Motor neuron (in vitro differentiated cells): ENCODE data around the gene CGA. TPM values are rescaled to one million over a fixed set of nuclear protein-coding genes. Genes with fewer than 3 reads are reported as not detected.
"Not testable (repeated sequence)": the region's sequence is repeated elsewhere in the genome, so short reads cannot be mapped to it uniquely, and the experiment has no call there.

Experiments
- ATAC-seq, 8 experiments: fragments of 200-7000 bp; cut with Tn5 transposase; replicated peaks in 6 of 8; 2 replicates each; pipeline ENCODE4 v1.8.0; 2021; ENCODE audit warnings: mild to moderate bottlenecking in 8 of 8, moderate library complexity in 8 of 8
- H3K27ac ChIP-seq, 2 donors: fragments of 250-450 bp; sonication (Bioruptor Pico); 2 replicates each; pipeline ENCODE4 v1.9.0; 2021; ENCODE audit warnings: antibody characterized with exemption in 2 of 2, mild to moderate bottlenecking in 2 of 2, moderate library complexity in 1 of 2
- H3K4me1 ChIP-seq, 2 donors: fragments of 250-450 bp; sonication (Bioruptor Pico); replicated peaks in 1 of 2; 2 replicates each; pipeline ENCODE4 v1.6.1; 2021; ENCODE audit warnings: antibody characterized with exemption in 2 of 2, mild to moderate bottlenecking in 2 of 2, moderate library complexity in 1 of 2
- H3K4me3 ChIP-seq, 5 donors: fragments of 250-450 bp; sonication (Bioruptor Pico); 2 replicates each; pipeline ENCODE4 v1.9.0; 2021; ENCODE audit warnings: antibody characterized with exemption in 5 of 5, mild to moderate bottlenecking in 5 of 5, moderate library complexity in 4 of 5
- whole genome bisulfite sequencing, 10 experiments: fragments of 450-650 bp; shearing (Covaris generic); methylation state at CpG; one replicate each; pipeline ENCODE4 v1.0.0; 2022; 5-methylcytosine and 5-hydroxymethylcytosine counted together
- in situ Hi-C, 9 experiments: fragments of 400-800 bp; cut with MboI; loops; one replicate each; pipeline ENCODE4 v1.15.0; 2021; ENCODE audit warnings: low sequenced_read_pairs in 9 of 9, low pct_unique_long_range_greater_than_20kb in 2 of 9; ENCODE audit not compliant: unreplicated experiment in 9 of 9
- total RNA-seq, 8 experiments: library from RNA; unstranded; fragments of 300-600 nt; gene quantifications; 2 replicates each; pipeline versions ENCODE4 v1.2.3 to v1.2.4, GENCODE V29; 2022

Gene CGA
- under 1 TPM in 4 of 8 experiments, not detected in 4; 0.33 to 1.00 (median 0.60) TPM for total RNA-seq

- H3K27ac ChIP-seq: no peak within 1 kb of the TSS
- H3K4me1 ChIP-seq: no peaks in the 10 kb centered on the region
- 37 to 96% (median 88%) methylated on average over 3 to 6 of the region's 6 CpGs; no CpG with 5 or more reads in 1 of the 10 experiments for WGBS, 10 experiments
- in situ Hi-C loops: no loop called here
- ATAC-seq: no peak
- H3K4me3 ChIP-seq: no peak within 1 kb of the TSS
Measured at GRCh38 chr6:87095087-87095509, at the start of gene CGA. CGA (minus strand) TSS chr6:87095106; CDS start chr6:87088200, 6,906 bp downstream.

DNA sequence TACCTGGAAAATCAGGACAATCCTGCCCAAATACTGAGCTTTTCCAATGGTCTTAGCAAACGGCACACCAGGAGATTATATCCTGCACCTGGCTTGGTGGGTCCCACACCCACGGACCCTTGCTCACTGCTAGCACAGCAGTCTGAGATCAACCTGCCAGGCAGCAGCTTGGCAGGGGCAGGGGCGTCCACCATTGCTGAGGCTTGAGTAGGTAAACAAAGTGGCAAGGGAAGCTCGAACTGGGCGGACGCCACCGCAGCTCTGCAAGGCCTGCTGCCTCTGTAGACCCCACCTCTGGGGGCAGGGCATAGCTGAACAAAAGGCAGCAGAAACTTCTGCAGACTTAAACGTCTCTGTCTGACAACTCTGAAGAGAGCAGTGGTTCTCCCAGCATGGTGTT is 45.0 kb upstream of the CGA start:
- not testable (repeated sequence) for H3K4me1 ChIP-seq, H3K4me3 ChIP-seq, ATAC-seq, H3K27ac ChIP-seq
- in situ Hi-C loops: loop anchor here in 1 of 9 experiments (25.0 kb wide), 1 partner anchor 247 kb away; no protein-coding TSS in a partner anchor
- 60 to 100% (median 83%) methylated on average over 1 to 4 of the region's 8 CpGs; no CpG with 5 or more reads in 5 of the 10 experiments for WGBS, 10 experiments

DNA sequence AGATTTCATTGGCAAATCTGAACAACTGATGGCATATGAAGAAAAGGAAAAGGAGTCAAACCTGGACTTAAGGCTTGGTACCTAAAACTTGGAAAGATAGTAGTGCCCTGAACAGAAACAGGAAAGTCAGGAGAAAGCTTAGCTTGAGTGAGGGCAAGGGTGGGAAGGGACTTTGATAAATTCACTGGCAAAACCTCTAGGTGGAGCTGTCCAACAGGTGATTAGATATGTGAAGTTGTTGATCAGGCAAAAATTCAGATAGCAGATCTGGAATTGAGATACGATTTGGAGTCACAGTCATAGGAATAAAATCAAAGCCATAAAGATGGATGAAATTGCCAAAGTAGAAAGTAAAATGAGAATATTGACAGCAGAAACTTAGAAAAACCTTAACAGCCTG is 44.3 kb upstream of the CGA start:
- no peak overlapping the region for H3K4me3 ChIP-seq
- in situ Hi-C loops: loop anchor here in 1 of 9 experiments (25.0 kb wide), 1 partner anchor 248 kb away; no protein-coding TSS in a partner anchor
- 0 to 67% (median 50%) methylated on average over 1 of the region's 1 CpG; no CpG with 5 or more reads in 2 of the 10 experiments for WGBS, 10 experiments
- peak in 3 of 8 experiments; percentile 74 to 80 (median 76) for ATAC-seq
- no peak overlapping the region for H3K27ac ChIP-seq
- H3K4me1 ChIP-seq: no peaks in the 10 kb centered on the region

DNA sequence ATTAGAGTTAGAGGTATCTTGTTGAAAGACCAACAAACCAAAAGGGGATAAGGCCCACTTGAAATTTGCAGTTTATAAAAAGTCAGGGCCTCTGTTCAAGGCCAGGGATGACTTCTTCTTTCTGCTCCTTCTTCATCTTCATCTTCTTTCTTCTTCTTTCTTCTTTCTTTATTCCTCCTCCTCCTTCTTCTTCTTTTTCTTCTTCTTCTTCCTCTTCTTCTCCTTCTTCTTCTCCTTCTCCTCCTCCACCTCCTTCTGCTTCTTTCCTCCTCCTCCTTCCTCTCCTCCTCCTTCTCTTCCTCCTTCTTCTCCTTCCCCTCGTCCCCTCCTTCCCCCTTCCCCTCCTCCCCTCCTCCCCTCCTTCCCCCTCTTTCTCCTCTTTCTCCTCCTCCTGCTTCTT is 42.1 kb upstream of the CGA start:
- WGBS, 10 experiments: 11% methylated on average over 1 of the region's 1 CpG; no CpG with 5 or more reads in 9 of the 10 experiments
- no peak overlapping the region for H3K27ac ChIP-seq
- ATAC-seq: no peak
- in situ Hi-C loops: loop anchor here in 1 of 9 experiments (25.0 kb wide), 1 partner anchor 250 kb away; no protein-coding TSS in a partner anchor
- no peak overlapping the region for H3K4me3 ChIP-seq
- no peaks in the 10 kb centered on the region for H3K4me1 ChIP-seq

- no peaks in the 10 kb centered on the region for H3K4me1 ChIP-seq
- in situ Hi-C loops: loop anchor here in 1 of 9 experiments (25.0 kb wide), 1 partner anchor 260 kb away; no protein-coding TSS in a partner anchor
- WGBS, 10 experiments: 79 to 100% (median 80%) methylated on average over 2 of the region's 2 CpGs; no CpG with 5 or more reads in 7 of the 10 experiments
- no peak overlapping the region for H3K27ac ChIP-seq
- no peak overlapping the region for H3K4me3 ChIP-seq
- ATAC-seq: no peak
Measured at GRCh38 chr6:87127737-87128136, 32.8 kb upstream of the CGA start.

DNA sequence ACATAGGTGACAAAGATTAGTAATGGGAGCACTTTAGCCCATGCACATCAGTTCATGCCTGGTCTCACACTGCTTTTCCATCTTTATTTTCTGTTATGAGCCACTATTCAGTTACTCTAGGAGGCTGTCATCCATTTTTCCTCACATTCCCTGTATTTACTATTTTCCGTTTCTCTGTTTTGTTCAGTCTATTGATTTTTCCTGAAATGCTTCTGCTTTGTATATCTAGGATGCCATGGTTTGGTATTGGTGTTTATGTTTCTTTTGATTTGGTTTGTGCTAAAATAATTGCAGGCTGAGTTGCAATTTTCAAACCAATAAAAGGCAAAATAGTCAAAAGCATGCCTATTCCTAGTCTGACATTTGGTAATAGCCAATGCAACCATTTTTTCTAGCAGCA is 31.6 kb upstream of the CGA start:
- ATAC-seq: no peak
- Histone ChIP-seq H3K4me1 (no peaks in the 10 kb centered on the region), H3K4me3 (no peak overlapping the region), H3K27ac (no peak overlapping the region)
- 0 to 80% (median 25%) methylated on average over 1 of the region's 1 CpG; no CpG with 5 or more reads in 1 of the 10 experiments for WGBS, 10 experiments
- in situ Hi-C loops: loop anchor here in 1 of 9 experiments (25.0 kb wide), 1 partner anchor 261 kb away; no protein-coding TSS in a partner anchor

GRCh38 chr6:87124074-87124473 is 29.2 kb upstream of the CGA start:
- Histone ChIP-seq H3K4me1 (no peaks in the 10 kb centered on the region), H3K27ac (no peak overlapping the region), H3K4me3 (no peak overlapping the region)
- 57 to 100% (median 94%) methylated on average over 2 to 5 of the region's 5 CpGs for WGBS, 10 experiments
- ATAC-seq: no peak
- in situ Hi-C loops: no loop called here

DNA sequence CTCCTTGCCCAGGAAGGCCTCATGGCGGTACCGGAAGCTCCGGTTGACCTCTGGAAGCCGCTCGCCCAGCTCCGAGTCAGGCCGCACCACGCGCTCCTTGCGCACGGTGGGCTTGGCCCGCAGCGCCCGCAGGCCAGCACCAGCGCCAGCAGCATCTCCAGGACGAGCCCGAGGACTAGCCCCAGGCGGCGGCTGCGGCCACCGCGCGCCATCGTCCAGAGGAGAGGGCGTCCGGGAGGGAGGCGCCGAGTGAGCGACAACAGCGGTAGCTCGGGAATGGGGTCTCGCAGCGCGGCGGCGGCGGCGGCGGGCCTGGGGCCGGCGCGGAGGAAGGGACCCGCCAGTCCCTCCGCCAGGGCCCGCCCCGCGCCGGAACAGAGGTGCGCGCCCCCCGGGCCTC is 27.6 kb upstream of the CGA start:
- Histone ChIP-seq H3K4me1 (no peaks in the 10 kb centered on the region), H3K4me3 (no peak overlapping the region), H3K27ac (no peak overlapping the region)
- in situ Hi-C loops: no loop called here
- whole genome bisulfite sequencing, 10 experiments: 49 to 100% (median 90%) methylated on average over 1 to 24 of the region's 51 CpGs; no CpG with 5 or more reads in 4 of the 10 experiments
- no peak for ATAC-seq

DNA sequence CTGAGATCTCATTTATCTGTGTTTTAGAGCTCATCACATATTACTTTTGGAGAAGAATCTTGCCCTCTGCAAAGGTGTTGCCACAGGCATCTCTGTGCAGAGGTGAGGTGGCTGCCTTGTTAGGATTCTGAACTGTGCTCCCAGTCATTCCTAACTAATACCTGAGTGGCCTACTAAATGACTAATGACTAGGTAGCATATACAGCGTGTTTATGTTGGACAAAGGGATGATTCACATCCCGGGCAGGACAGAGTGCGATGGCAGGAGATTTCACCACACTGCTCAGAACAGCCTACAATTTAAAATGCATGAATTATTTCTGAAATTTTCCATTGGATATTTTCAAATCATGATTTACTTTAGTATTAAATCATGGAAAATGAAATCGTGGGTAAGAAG is 23.1 kb upstream of the CGA start:
- Histone ChIP-seq H3K27ac (no peak overlapping the region), H3K4me1 (peaks cover 0 to 6% of the 10 kb centered on the region in 2 donors), H3K4me3 (no peak overlapping the region)
- ATAC-seq: no peak
- in situ Hi-C loops: no loop called here
- WGBS, 10 experiments: 26 to 93% (median 85%) methylated on average over 2 to 4 of the region's 4 CpGs

GRCh38 chr6:87116922-87117321 is 22.0 kb upstream of the CGA start:
- H3K4me3 ChIP-seq: no peak overlapping the region
- ATAC-seq: no peak
- 0 to 100% (median 85%) methylated on average over 1 to 2 of the region's 2 CpGs; no CpG with 5 or more reads in 2 of the 10 experiments for WGBS, 10 experiments
- in situ Hi-C loops: no loop called here
- peaks cover 0 to 6% of the 10 kb centered on the region in 2 donors for H3K4me1 ChIP-seq
- H3K27ac ChIP-seq: no peak overlapping the region

GRCh38 chr6:87115402-87116135 is 20.7 kb upstream of the CGA start:
- Histone ChIP-seq H3K4me3 (no peak overlapping the region), H3K27ac (no peak overlapping the region), H3K4me1 (peaks cover 0 to 6% of the 10 kb centered on the region in 2 donors)
- 0 to 87% (median 38%) methylated on average over 1 to 2 of the region's 2 CpGs for WGBS, 10 experiments
- in situ Hi-C loops: no loop called here
- peak in 4 of 8 experiments; percentile 63 to 94 (median 82) for ATAC-seq

GRCh38 chr6:87110636-87111035 is 15.7 kb upstream of the CGA start:
- no peak overlapping the region for H3K4me3 ChIP-seq
- H3K27ac ChIP-seq: no peak overlapping the region
- H3K4me1 ChIP-seq: peaks cover 0 to 6% of the 10 kb centered on the region in 2 donors
- no peak for ATAC-seq
- in situ Hi-C loops: no loop called here
- 33 to 100% (median 100%) methylated on average over 1 of the region's 1 CpG; no CpG with 5 or more reads in 5 of the 10 experiments for WGBS, 10 experiments

DNA sequence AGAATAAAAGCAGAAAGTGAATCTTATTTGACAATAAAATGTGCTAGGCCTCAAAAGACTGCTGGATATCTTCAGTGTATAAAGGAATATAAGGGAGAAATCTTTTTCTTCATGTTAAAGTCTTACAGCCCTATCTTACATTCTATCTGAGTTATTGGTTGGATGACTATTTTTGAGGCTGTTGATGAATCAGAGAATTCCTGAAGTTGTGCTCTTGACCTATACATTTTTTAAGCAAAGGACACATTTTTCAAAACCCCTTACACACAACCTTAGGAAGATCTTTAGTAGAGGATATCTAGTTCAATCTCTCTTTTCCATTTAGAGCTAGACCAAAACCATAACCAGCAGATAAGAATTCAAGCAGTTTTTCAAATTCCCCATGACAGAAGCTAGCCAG is 10.9 kb upstream of the CGA start:
- in situ Hi-C loops: no loop called here
- H3K4me1 ChIP-seq: peaks cover 4 to 7% of the 10 kb centered on the region in 2 donors
- H3K27ac ChIP-seq: no peak overlapping the region
- no peak for ATAC-seq
- no peak overlapping the region for H3K4me3 ChIP-seq
